ENCODE results near the gene FAM3D. TPM values are rescaled to one million over a fixed set of nuclear protein-coding genes. Genes with fewer than 3 reads are reported as not detected.

The FAM3D gene
- total RNA-seq, 4 donors from 2014 or later, result 1.9 to 33.2 TPM; not detected in 2

GRCh38 chr3:58584690-58585004, 81.9 kb downstream of the FAM3D start:
- Histone ChIP-seq H3K9me3 (no peaks in the 10 kb centered on the region), H3K4me1 (peaks cover 0 to 33% (median 5%) of the 10 kb centered on the region in 3 donors), H3K36me3 (no peaks in the 10 kb centered on the region), H3K27me3 (peaks cover 27% of the 10 kb centered on the region), H3K27ac (peak overlapping the region; percentile 37 to 86 (median 78)), H3K4me3 (peak overlapping the region; percentile 48 to 58)
- 22 to 29% methylated on average over 10 of the region's 10 CpGs for WGBS, 2 donors (ENCODE audit: low coverage in 1 of 2)
- TF ChIP-seq POLR2AphosphoS5 (IDR thresholded peaks at IDR 0.05) (no peak), POLR2A (IDR thresholded peaks at IDR 0.05) (no peak), EP300 (IDR thresholded peaks at IDR 0.05) (no peak), CTCF (IDR thresholded peaks at IDR 0.05) (no peak)
- no peak for ATAC-seq

Other genes with a start within 250 kb of the FAM3D start
- 100 to 1,000 TPM in 3 of 4 donors, 10 to 100 TPM in 1; 90.1 to 213 (median 146) TPM for gene PDHB, start 232.9 kb downstream of the FAM3D start, total RNA-seq
- 10 to 100 TPM; 13.1 to 17.8 (median 16.3) TPM for gene KCTD6, start 174.7 kb downstream of the FAM3D start, total RNA-seq
- 10 to 100 TPM; 17.3 to 43.3 (median 23.6) TPM for gene ACOX2, start 129.6 kb downstream of the FAM3D start, total RNA-seq
- 100 to 1,000 TPM in 1 of 4 donors, 10 to 100 TPM in 3; 27.9 to 109 (median 83.8) TPM for gene FAM107A, start 89.4 kb downstream of the FAM3D start, total RNA-seq